ENCODE data around the gene FBXL7.

The FBXL7 gene

GRCh38 chr5:15533129-15533893 is 33.3 kb downstream of the FBXL7 start:
- TF ChIP-seq, protein P1, sequence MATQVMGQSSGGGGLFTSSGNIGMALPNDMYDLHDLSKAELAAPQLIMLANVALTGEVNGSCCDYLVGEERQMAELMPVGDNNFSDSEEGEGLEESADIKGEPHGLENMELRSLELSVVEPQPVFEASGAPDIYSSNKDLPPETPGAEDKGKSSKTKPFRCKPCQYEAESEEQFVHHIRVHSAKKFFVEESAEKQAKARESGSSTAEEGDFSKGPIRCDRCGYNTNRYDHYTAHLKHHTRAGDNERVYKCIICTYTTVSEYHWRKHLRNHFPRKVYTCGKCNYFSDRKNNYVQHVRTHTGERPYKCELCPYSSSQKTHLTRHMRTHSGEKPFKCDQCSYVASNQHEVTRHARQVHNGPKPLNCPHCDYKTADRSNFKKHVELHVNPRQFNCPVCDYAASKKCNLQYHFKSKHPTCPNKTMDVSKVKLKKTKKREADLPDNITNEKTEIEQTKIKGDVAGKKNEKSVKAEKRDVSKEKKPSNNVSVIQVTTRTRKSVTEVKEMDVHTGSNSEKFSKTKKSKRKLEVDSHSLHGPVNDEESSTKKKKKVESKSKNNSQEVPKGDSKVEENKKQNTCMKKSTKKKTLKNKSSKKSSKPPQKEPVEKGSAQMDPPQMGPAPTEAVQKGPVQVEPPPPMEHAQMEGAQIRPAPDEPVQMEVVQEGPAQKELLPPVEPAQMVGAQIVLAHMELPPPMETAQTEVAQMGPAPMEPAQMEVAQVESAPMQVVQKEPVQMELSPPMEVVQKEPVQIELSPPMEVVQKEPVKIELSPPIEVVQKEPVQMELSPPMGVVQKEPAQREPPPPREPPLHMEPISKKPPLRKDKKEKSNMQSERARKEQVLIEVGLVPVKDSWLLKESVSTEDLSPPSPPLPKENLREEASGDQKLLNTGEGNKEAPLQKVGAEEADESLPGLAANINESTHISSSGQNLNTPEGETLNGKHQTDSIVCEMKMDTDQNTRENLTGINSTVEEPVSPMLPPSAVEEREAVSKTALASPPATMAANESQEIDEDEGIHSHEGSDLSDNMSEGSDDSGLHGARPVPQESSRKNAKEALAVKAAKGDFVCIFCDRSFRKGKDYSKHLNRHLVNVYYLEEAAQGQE (IDR thresholded peaks at IDR 0.05; ENCODE audit: low read depth) = no peak
- TF ChIP-seq CEBPB (IDR thresholded peaks at IDR 0.05) (no peak), CREB1 (IDR thresholded peaks at IDR 0.05; ENCODE audit: low read depth) (no peak), MAX (IDR thresholded peaks at IDR 0.05) (no peak), EP300 (IDR thresholded peaks at IDR 0.05; ENCODE audit: borderline replicate concordance) (no peak), ZBTB7A (IDR thresholded peaks at IDR 0.05; ENCODE audit: low read depth) (no peak), RAD21 (IDR thresholded peaks at IDR 0.05; ENCODE audit: low read depth) (no peak), NFIC (IDR thresholded peaks at IDR 0.05) (no peak), EGR1 (IDR thresholded peaks at IDR 0.05) (no peak), FOXM1 (IDR thresholded peaks at IDR 0.05; ENCODE audit: borderline replicate concordance, low read depth) (no peak)
- TF ChIP-seq, protein P2, sequence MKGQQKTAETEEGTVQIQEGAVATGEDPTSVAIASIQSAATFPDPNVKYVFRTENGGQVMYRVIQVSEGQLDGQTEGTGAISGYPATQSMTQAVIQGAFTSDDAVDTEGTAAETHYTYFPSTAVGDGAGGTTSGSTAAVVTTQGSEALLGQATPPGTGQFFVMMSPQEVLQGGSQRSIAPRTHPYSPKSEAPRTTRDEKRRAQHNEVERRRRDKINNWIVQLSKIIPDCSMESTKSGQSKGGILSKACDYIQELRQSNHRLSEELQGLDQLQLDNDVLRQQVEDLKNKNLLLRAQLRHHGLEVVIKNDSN (IDR thresholded peaks at IDR 0.05) = no peak

DNA sequence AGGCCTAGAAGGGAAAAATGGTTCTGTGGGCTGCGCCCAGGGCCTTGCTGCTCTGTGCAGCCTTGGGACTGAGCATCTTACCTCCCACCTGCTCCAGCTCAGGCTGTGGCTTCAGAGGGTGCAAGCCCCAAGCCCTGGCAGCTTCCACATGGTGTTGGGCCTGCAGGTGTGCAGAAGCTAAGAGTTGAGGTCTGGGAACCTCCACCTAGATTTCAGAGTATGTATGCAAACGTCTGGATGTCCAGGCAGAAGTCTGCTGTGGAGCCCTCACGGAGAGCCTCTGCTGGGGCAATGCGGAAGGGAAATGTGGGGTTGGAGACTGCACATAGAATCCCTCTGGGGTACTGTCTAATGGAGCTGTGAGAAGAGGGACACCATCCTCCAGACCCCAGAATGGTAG is 36.0 kb downstream of the FBXL7 start:
- TF ChIP-seq, protein P1 (IDR thresholded peaks at IDR 0.05; ENCODE audit: low read depth) = no peak
- no peak for TF ChIP-seq TCF12 (IDR thresholded peaks at IDR 0.05; ENCODE audit: low read depth)
- no peak for TF ChIP-seq TEAD4 (IDR thresholded peaks at IDR 0.05)
- TF ChIP-seq EP300 (IDR thresholded peaks at IDR 0.05; ENCODE audit: borderline replicate concordance) = no peak
- no peak for TF ChIP-seq MAX (IDR thresholded peaks at IDR 0.05)
- TF ChIP-seq EGR1 (IDR thresholded peaks at IDR 0.05) = no peak
- no peak for TF ChIP-seq CREB1 (IDR thresholded peaks at IDR 0.05; ENCODE audit: low read depth)
- no peak for TF ChIP-seq YY1 (IDR thresholded peaks at IDR 0.05; ENCODE audit: low read depth)
- TF ChIP-seq, protein P2 (IDR thresholded peaks at IDR 0.05) = no peak
- no peak for TF ChIP-seq ZBTB7A (IDR thresholded peaks at IDR 0.05; ENCODE audit: low read depth)
- TF ChIP-seq RAD21 (IDR thresholded peaks at IDR 0.05; ENCODE audit: low read depth) = no peak
- TF ChIP-seq CEBPB (IDR thresholded peaks at IDR 0.05) = no peak
- no peak for TF ChIP-seq NFIC (IDR thresholded peaks at IDR 0.05)

- no peak for TF ChIP-seq ZBTB7A (IDR thresholded peaks at IDR 0.05; ENCODE audit: low read depth)
- TF ChIP-seq CREB1 (IDR thresholded peaks at IDR 0.05; ENCODE audit: low read depth) = no peak
- no peak for TF ChIP-seq YY1 (IDR thresholded peaks at IDR 0.05; ENCODE audit: low read depth)
- no peak for TF ChIP-seq TCF12 (IDR thresholded peaks at IDR 0.05; ENCODE audit: low read depth)
- TF ChIP-seq EGR1 (IDR thresholded peaks at IDR 0.05) = no peak
- TF ChIP-seq NFIC (IDR thresholded peaks at IDR 0.05) = no peak
- TF ChIP-seq TEAD4 (IDR thresholded peaks at IDR 0.05) = no peak
- TF ChIP-seq, protein P2 (IDR thresholded peaks at IDR 0.05) = no peak
- TF ChIP-seq, protein P1 (IDR thresholded peaks at IDR 0.05; ENCODE audit: low read depth) = no peak
- no peak for TF ChIP-seq EP300 (IDR thresholded peaks at IDR 0.05; ENCODE audit: borderline replicate concordance)
- TF ChIP-seq FOXM1 (IDR thresholded peaks at IDR 0.05; ENCODE audit: borderline replicate concordance, low read depth) = no peak
- TF ChIP-seq MAX (IDR thresholded peaks at IDR 0.05) = no peak
- no peak for TF ChIP-seq RAD21 (IDR thresholded peaks at IDR 0.05; ENCODE audit: low read depth)
- no peak for TF ChIP-seq CEBPB (IDR thresholded peaks at IDR 0.05)
- no peak for TF ChIP-seq TAF1 (IDR thresholded peaks at IDR 0.05; ENCODE audit: low read depth)
Observed at GRCh38 chr5:15538516-15538915, 38.5 kb downstream of the FBXL7 start.

Data from Ishikawa (cell line).